Brain pericyte (primary cell): Measurements from ENCODE around the gene FOXN1.
"Not testable (repeated sequence)": the region's sequence is repeated elsewhere in the genome, so short reads cannot be mapped to it uniquely, and the experiment has no call there.

ENCODE experiments used
- DNase-seq: peaks from one replicate; pipeline ENCODE4 v3.0.0-alpha.2; 2012; ENCODE audit warnings: low read depth, low spot score

The FOXN1 gene

GRCh38 chr17:28499684-28500357, 6.3 kb upstream of the FOXN1 start:
- DNase-seq, result no peak

DNA sequence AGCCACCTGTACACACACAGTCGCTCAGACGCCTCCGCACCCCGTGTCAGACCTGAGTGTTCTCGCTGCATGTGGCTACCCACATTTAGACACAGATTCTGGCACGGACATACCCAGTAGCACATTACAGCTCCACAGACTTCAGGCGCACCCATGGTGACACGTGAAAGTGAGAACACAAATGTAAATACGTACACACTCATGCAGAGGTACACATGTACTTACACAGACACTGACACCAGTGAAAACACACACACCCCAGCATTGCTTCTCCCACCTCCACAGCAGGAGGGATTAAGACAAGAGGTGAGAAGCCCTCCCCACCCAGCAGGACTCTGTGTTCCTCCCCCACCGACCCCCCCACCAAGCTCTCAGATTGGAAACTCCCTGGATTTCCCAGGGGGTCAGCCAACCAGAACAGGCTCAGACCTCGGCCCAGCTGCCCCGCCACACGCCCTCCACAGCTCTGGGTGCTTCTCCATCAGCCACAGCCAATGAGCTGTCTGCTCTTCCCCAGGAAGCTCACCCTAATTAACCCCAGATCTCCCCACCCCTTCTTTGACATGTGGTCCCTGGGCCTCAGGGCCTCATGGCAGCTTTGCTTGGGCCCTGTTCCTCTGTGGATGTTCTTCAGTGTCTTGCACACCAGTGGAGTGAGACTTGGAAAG, 5.3 kb upstream of the FOXN1 start:
- no peak for DNase-seq

DNA sequence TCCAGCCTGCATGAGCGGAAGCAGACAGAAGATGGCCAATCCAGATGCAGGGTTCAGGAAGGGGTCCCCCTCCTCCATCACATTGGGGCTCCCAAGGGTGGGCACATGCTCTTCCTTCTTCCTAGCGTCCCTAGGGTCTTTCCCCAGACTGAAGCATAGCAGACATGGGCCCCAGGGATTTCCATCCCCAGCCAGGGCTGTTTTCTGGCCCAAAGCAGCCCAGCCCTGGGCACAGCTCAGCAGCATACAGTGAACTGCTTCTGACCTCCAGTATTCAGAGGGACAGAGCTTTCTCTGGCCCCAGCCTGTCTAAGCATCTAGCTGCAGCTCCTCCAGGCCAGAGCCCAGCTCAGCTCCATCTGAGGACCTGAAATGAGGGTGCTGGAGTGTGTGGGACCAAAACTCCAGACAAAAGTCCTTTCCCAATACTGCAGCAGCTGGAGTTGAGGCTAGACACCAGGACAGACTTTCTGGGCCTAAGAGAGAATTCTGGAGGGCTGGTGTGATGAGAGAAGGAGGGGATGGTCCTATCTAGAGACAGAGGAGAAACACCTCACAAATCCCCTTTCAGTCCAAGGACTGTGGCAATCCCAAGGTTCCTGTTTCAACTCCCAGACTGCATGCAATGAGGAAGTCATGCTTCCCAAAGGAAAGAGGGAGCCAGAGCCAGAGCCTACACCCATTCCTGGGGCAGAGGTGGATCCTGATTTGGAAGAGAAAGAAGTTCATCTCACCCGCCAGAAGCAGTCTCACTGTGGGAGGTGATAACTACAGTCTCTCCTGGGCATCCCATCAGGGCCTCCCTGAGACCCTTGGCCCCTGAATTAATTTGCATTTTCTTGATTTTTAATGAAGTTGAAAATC, 4.5 kb upstream of the FOXN1 start:
- no peak for DNase-seq

DNA sequence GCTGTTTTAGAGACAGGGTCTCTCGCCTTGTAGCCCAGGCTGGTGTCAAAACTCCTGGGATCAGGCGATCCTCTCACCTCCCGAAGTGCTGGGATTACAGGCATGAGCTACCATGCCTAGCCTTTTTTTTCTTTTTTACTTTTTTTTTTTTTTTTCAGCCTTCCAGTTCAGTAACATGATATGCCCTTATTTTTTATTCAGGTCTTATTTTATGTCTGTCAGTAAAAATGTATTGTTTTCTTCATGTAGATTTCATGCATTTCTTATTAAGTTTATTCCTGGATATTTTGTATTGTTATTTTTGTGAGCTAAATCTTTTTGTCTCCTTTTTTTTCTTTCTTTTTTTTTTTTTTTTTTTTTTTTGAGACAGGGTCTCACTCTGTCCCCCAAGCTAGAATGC, 2.7 kb upstream of the FOXN1 start:
- DNase-seq, result no peak

- DNase-seq, result no peak
Observed at GRCh38 chr17:28506763-28507487, 777 bp downstream of the FOXN1 start.

GRCh38 chr17:28507567-28508203, 1.5 kb downstream of the FOXN1 start:
- DNase-seq, result no peak

- no peak for DNase-seq
Observed at GRCh38 chr17:28508211-28508724, 2.1 kb downstream of the FOXN1 start.

- DNase-seq, result no peak
Observed at GRCh38 chr17:28509789-28510188, 3.6 kb downstream of the FOXN1 start.

GRCh38 chr17:28511858-28512461, 5.8 kb downstream of the FOXN1 start:
- DNase-seq, result no peak

DNA sequence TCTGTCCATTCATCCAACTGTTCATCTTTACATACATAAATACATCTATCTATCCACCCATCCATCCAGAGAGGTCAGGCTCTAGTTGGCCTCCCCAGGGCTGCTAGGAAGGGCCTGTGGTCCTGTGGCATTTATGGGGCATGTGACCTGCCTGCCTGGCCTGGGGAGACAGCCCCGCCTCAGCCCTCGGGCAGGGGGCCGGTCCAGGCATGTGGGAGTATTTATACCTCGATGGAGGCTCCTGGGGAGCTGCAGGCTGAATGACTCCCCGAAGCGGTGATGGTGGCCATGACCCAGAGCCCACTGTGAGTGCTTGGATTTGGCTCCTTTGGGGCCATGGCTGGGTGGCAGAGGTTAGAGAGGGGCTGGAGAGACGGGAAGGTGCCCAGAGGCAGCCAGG, 7.3 kb downstream of the FOXN1 start:
- DNase-seq, result no peak

DNA sequence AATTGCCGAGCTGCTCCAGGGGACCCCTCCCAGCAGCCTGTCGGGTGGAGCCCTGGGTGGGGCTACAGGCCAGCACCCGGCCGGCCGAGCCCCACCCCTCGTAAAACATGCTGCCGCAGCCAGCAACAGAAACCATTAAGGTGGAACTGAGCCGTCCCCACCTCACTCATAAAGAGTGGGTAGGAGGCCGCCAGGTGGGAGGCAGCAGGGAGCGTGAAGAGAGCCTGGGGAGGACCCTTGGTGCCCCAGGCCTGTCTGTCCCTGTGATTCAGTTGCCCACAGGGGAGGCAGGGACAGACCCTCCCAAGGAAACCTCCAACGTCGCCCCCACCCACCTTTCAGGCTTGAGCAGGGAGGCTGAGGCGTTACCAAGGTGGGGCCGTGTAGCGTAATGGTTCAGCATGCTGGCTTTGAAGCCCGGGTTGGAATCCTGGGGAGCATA, 8.4 kb downstream of the FOXN1 start:
- DNase-seq, result no peak

DNA sequence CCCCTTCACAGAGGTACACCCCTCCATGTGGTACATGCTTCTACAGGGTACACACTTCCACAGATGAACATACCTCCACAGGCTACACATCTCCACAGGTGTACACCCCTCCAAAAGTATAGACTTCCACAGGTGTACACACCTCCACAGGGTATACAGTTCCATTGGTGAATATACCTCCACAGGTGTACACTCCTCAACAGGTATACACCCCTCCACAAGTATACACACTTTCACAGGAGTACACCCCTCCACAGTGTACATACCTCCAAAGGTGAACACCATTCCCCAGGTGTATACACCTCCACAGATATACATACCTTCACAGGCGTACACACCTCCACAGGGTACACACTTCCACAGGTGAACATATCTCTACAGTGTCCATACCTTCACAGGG, 9.4 kb downstream of the FOXN1 start:
- no peak for DNase-seq

- no peak for DNase-seq
Observed at GRCh38 chr17:28518132-28518531, 12.0 kb downstream of the FOXN1 start.

DNA sequence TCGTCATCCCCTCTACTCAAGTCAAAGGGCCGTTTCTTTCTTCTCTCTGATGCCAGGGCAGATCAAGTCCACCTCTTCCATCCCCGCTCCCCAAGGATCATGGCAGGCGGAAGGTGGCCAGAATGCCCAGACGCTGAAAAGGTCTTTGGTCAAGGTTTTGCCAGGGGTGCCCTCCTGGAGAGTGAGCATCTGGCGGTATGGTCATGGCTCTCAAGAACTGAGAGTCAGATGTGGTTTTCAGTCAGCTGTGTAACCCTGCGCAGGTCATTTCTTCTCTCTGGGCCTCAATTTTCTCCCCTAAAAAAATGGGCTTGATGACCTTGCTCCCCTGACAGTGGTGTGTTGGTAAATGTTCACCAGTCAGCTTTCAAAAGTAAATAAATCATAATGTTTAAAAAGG, 12.4 kb downstream of the FOXN1 start:
- DNase-seq, result no peak

DNA sequence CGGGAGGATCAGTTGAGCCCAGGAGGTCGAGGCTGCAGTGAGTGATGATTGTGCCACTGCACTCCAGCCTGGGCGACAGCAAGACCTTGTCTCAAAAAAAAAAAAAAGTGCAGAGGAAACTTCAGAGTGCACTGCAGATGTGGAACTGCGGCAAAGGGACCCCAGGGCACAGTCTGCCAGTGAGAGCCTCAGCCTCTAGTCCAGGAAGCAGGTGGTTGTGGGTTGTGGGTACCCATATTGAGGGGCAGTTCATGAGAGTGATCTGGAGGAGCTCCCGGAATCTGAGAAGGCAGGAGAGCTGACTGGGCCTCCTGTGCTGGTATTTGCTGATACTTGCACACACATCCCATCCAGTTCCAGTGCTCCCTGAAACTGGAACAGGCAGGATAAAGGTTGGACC, 13.1 kb downstream of the FOXN1 start:
- no peak for DNase-seq

DNA sequence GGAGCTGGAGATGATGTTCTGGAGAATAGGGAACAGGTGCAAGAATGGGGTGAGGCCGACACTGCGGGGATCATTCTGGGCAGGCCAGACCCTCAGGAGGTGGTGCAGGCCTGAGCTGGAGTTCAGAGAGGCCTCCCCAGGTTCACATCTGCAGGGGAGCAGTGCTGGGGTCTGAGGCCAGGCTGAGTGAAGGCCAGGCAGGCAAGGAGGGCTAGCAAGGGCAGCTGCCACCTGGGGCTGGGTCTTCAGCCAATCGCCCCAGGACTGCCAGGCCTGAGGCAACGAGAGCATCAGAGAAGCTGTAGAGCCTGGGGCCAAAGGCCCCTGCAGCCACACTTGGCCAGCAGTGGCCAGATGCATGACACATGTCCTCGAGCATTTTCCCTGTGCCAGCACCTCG, 14.5 kb downstream of the FOXN1 start:
- DNase-seq, result no peak

GRCh38 chr17:28521311-28522085, 15.3 kb downstream of the FOXN1 start:
- no peak for DNase-seq

GRCh38 chr17:28522281-28522680, 16.1 kb downstream of the FOXN1 start:
- not testable (repeated sequence) for DNase-seq

- DNase-seq, result no peak
Observed at GRCh38 chr17:28523186-28523585, 17.0 kb downstream of the FOXN1 start.

- no peak for DNase-seq
Observed at GRCh38 chr17:28523876-28524275, 17.7 kb downstream of the FOXN1 start.
